Measurements from ENCODE around the gene SEC61G.

Gene SEC61G

DNA sequence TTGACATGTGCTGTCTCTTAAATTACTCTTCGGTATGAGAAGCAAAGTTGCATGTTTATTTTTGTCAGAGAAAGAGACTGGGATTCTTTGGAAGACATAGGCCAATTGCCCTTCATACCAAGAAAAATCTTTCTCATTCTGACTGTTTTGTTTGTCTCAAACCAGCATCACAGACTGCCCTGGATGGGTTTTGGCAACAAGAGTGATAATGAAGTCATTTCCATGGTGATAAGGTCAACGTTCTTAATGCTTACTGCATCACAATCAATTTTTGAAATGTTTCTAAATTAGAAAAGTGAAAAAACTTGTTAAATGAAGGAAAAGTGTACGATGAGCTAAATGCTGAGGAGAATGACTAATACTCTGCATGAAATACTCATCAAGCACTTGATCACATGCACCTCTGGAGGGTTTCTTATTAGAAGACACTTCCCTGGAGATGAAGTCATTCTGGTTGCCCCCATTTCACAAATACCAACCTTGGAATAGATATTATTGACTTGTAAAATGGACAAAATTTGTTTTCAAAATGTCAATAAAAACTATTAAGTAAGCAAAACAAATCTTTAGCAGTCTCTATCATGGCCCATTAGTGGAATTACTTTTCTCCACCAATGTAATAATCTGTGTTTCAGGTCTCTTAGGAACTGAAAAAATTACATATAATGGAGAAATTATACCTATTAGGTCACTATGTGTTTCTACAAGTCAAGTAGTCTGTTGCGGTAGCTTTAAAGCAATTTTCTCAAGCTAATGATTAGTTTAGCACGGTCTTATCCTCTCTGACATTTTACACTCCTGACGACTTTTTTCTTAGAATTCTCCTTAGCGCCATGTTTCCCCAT, 19.9 kb upstream of the SEC61G start:
- Mint-ChIP-seq H3K4me3 (no peak overlapping the region), H3K9me3 (peaks cover 0 to 17% of the 10 kb centered on the region in 2 donors), H3K4me1 (peaks cover 4% of the 10 kb centered on the region), H3K27me3 (peaks cover 4% of the 10 kb centered on the region), H3K27ac (no peak overlapping the region)
- no peak for DNase-seq
- ATAC-seq = no peak

DNA sequence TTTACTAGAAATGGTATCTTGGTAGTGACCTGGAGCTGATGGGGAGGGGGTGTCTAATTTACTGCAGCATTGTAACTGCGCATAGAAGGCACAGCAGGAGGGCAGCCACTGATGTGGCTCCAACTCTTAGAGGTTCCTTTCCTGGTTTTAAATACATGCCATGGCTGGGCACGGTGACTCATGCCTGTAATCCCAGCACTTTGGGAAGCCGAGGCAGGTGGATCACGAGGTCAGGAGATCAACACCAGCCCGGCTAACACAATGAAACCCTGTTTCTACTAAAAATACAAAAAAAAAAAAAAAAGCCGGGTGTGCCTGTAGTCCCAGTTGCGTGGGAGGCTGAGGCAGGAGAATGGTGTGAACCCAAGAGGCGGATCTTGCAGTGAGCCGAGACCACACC, 19.2 kb upstream of the SEC61G start:
- H3K27ac Mint-ChIP-seq = no peak overlapping the region
- no peak for DNase-seq
- peaks cover 11% of the 10 kb centered on the region for H3K27me3 Mint-ChIP-seq
- H3K4me1 Mint-ChIP-seq = peaks cover 5% of the 10 kb centered on the region
- H3K9me3 Mint-ChIP-seq = peaks cover 0 to 17% of the 10 kb centered on the region in 2 donors
- no peak for ATAC-seq
- no peak overlapping the region for H3K4me3 Mint-ChIP-seq

DNA sequence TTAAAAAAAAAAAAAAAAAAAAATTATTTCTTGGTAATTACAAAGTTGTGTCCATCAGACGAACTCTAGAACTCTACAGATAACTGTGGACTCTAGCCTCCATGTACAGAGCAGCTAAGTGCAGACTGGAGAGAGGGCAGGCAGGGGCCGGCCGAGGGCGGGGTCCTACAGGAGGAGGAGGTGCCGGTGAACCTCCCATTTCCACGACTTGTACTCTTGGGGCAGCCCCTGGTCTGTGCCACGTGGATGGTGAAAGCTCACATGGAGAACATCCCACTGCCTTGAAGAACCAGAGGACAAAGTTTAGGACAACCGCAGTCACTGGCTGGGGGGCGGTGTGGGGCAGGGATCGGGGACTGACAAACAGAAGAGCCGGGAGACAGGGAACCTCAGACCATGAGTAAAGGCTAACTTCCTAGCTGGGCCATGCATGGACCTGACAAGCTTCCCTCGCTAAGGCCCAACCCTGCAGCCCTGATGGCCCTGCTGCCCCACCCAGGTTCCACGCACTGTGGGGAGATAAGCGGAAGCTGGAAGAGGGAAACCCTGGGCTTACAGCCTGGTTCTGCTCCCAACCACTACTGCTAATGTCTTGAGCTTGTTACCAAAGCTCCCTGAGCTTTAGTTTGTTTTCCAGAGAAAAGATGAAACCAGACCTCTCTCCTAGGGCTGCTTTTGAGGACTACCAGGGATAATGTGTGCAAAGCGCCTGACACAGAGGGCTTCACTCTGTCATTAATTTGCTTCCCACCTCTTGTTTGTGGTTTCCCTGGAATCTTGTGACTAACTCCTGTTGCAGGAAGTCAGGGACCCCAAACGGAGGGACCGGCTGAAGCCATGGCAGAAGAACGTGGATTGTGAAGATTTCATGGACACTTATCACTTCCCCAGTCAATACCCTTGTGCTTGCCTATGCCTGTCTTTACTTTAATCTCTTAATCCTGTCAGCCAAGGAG, 16.1 kb upstream of the SEC61G start:
- DNase-seq (no peak), ATAC-seq (no peak)
- Mint-ChIP-seq H3K27ac (no peak overlapping the region), H3K9me3 (peaks cover 0 to 17% of the 10 kb centered on the region in 2 donors), H3K4me1 (peaks cover 5% of the 10 kb centered on the region), H3K27me3 (peaks cover 19% of the 10 kb centered on the region), H3K4me3 (no peak overlapping the region)

DNA sequence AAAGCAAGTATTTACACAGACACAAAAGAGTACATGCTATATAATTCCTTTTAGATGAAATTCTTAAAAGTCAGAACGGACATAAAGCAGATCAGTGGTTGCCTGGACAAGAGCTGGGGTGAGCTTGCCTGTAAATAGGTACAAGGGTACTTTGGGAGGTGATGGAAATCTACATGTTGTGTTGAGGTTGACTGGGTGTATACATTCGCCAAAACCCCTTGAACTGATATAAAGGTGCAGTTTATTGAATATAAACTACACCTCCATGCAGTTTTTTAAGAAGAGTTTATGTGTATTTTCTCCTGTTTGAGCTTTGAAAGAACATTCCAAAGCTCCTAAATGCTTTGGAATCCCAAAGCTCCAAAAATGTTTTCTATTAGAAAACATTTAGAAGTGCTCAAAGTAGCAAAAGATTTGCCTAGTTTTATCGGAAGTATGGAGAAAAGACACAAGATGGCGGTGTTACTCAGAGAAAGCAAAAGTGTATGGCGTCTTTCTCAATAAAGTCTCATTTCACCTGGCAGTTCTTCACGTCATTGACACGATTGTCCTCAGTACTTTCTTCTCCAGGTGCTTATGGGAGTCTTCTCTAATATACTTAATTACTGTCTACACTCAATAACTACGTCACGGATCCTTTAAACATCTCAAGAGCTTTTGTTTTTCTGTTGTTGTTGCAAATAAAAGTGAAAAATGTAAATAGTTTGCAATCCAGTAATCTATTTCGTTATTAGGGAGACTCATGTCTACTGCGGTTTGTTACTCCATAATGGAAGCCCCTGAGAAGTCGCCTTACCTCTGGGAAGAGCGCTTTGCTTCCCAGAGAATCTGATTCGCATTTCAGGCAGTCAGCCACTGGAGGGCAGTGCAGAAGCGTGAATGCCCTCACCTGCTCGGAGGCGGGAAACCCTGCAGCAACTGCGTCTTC, 14.7 kb upstream of the SEC61G start:
- H3K27ac Mint-ChIP-seq = peak overlapping the region in 1 of 2 donors; percentile 34

DNA sequence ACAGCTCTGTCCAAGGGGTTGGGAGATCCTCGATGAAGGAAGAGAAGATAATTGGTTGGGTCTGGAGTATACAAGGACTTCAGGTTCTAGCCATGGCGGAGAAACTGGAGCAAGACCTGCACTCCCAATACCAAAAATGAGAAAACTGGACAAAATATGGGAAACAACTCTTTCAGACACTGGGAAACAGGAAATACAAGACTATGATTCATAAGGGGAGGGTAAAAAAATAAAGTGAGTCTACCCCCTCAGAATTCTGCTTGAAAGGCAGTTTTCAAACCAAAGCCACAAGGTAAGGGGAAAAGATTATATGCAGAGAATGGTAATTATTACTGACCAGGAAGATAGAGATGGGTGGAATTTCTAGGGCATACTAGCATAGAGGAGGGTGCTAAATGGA, 10.2 kb upstream of the SEC61G start:
- H3K9me3 Mint-ChIP-seq = no peaks in the 10 kb centered on the region
- H3K4me3 Mint-ChIP-seq = no peak overlapping the region
- H3K27ac Mint-ChIP-seq = no peak overlapping the region
- peaks cover 48% of the 10 kb centered on the region for H3K27me3 Mint-ChIP-seq
- DNase-seq = no peak
- ATAC-seq = no peak
- peaks cover 4% of the 10 kb centered on the region for H3K4me1 Mint-ChIP-seq

More for the DNA sequence above, 14.7 kb upstream of the SEC61G start:
- peaks cover 0 to 17% of the 10 kb centered on the region in 2 donors for H3K9me3 Mint-ChIP-seq
- H3K4me1 Mint-ChIP-seq = peaks cover 5% of the 10 kb centered on the region
- DNase-seq (peak; percentile 51 to 58), ATAC-seq (peak; percentile 83)
- H3K27me3 Mint-ChIP-seq = peaks cover 32% of the 10 kb centered on the region
- H3K4me3 Mint-ChIP-seq = peak overlapping the region; percentile 55 to 77

DNA sequence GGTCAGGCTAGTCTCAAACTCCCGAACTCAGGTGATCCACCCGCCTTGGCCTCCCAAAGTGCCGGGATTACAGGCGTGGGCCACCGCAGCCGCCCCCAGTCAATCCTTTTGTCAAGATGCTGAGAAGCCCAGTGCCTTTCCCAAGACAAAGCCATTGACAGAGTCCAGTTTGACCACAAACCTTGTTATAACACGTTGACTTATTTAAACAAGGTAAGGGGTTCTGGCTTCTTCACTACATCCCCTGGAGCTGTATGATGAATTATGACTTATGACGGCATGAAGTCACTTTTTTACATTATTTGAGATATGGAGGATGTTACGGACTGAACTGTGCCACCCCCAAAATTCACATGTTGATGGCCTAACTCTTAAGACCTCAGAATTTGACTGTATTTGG, 5.8 kb upstream of the SEC61G start:
- ATAC-seq (no peak), DNase-seq (no peak)
- peaks cover 10% of the 10 kb centered on the region for H3K4me1 Mint-ChIP-seq
- H3K27me3 Mint-ChIP-seq = peaks cover 45% of the 10 kb centered on the region
- no peaks in the 10 kb centered on the region for H3K9me3 Mint-ChIP-seq
- H3K27ac Mint-ChIP-seq = no peak overlapping the region
- H3K4me3 Mint-ChIP-seq = no peak overlapping the region

DNA sequence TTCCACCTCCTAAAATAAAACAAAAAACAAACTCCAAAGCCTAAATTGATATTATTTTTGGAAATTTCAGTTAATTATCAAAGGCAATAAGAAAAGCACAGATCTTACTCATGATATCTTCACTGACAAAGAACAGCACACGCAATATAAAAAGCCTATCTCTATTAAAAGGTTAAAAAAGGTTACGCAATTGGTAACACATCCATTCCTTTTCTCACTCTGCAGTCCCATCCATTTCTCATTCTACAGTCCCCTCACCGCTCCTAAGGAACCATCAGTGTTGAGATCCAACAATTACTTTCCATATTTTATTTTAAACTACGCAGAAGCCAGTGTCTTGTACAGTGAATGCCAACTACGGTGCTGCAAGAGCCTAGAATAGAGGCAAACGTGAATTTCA, 1.3 kb downstream of the SEC61G start:
- Mint-ChIP-seq H3K27me3 (peaks cover 9% of the 10 kb centered on the region), H3K9me3 (no peaks in the 10 kb centered on the region), H3K27ac (peak overlapping the region in 1 of 2 donors; percentile 98), H3K4me1 (peaks cover 17% of the 10 kb centered on the region), H3K4me3 (peak overlapping the region; percentile 96 to 99)
- no peak for DNase-seq
- ATAC-seq = no peak

DNA sequence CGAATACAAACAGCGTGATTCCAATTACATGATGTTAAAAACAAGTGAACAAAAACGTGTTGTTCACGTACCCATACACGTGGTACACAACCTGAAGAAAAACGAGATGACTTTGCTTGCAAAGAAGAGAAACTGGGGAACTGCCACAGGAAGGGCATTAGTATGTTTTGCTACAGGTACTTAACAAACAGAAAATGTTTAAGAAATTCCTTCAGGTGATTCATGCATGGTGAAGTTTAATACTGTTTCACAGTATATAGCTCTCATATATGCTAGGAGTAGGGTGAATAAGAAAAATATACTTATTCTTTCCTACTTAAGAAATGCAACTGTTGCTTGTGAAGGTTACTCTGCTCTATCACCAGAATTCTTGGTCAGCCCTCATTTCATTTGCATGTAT, 9.8 kb downstream of the SEC61G start:
- no peak for DNase-seq
- Mint-ChIP-seq H3K27me3 (no peaks in the 10 kb centered on the region), H3K9me3 (no peaks in the 10 kb centered on the region), H3K4me1 (no peaks in the 10 kb centered on the region), H3K27ac (no peak overlapping the region), H3K4me3 (no peak overlapping the region)
- no peak for ATAC-seq

DNA sequence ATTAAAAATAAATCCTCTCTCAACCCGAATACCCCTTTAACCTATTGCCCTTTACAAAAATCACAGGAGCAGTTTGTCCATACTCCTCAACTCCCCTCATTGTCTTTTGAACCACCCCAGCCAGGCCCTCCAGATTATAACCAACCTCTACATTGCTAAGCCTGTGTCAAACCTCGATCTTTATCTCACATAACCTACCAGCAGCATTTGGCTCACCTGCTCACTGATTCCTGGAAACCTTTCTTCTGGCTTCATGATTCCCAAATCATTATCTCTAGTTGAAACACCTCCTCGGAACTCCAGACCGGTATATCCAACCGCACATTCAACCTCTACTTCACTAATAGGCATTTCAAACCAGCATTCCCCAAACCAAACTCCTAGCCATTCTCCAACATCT, 11.8 kb downstream of the SEC61G start:
- H3K27me3 Mint-ChIP-seq = no peaks in the 10 kb centered on the region

DNA sequence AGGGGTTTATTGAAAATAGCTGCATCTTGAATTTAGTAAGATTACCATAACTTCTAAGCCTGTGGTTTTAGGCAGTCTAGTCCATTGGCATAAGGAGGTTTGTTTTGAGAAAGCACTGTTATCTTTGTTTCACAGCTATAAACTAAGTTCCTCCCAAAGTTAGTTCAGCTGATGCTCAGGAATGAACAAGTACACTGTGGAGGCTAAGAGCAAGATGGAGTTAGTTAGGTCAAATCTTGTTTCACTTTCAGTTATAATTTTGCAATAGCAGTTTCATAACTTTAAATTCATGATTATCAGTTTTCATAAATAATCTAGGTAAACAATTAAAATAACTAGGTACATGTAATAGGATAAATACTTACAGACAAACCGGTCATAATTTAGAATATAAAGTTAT, 15.4 kb downstream of the SEC61G start:
- Mint-ChIP-seq H3K27me3 (no peaks in the 10 kb centered on the region), H3K4me3 (no peak overlapping the region), H3K27ac (no peak overlapping the region), H3K9me3 (no peaks in the 10 kb centered on the region), H3K4me1 (no peaks in the 10 kb centered on the region)
- DNase-seq (no peak), ATAC-seq (no peak)

More for the DNA sequence above, 11.8 kb downstream of the SEC61G start:
- Mint-ChIP-seq H3K4me3 (no peak overlapping the region), H3K4me1 (no peaks in the 10 kb centered on the region), H3K27ac (no peak overlapping the region), H3K9me3 (no peaks in the 10 kb centered on the region)
- ATAC-seq (no peak), DNase-seq (no peak)

DNA sequence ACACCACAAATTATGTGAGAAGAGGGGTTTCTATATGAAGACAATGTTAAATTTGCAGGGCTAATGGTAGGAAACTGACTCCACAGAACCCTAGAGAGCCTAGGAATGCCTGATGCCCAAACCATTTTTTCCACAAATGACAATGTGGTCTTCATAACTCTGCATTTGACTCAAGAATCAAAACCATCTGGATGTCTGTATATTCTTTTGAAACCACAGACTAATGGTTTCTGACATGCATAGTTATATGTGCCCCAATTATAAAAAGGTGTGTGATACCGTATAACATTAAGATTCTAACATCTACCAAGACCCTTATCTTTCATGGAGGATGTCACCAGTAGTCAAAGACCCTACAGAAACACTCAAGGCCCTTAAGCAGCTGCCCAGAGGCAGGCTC, 20.3 kb downstream of the SEC61G start:
- H3K9me3 Mint-ChIP-seq = peaks cover 5 to 8% of the 10 kb centered on the region in 2 donors
- no peak overlapping the region for H3K27ac Mint-ChIP-seq
- no peaks in the 10 kb centered on the region for H3K27me3 Mint-ChIP-seq
- H3K4me3 Mint-ChIP-seq = no peak overlapping the region
- H3K4me1 Mint-ChIP-seq = no peaks in the 10 kb centered on the region
- DNase-seq = no peak
- no peak for ATAC-seq

DNA sequence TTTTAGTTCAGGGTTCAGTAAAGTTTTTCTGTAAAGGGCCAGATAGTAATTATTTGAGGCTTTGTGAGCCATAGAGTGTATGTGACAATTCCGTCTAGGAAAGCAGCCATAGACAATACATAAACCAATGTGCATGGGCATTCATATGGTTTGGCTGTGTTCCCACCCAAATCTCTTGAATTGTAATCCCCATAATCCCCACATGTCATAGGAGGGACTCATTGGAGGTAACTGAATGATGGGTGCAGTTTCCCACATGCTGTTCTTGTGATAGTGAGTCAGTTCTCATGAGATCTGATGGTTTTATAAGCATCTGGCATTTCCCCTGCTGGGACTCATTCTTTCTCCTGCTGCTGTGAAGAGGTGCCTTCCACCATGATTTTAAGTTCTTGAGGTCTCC, 29.9 kb downstream of the SEC61G start:
- no peaks in the 10 kb centered on the region for H3K27me3 Mint-ChIP-seq
- H3K4me3 Mint-ChIP-seq = no peak overlapping the region
- DNase-seq = no peak
- no peak overlapping the region for H3K27ac Mint-ChIP-seq
- no peaks in the 10 kb centered on the region for H3K9me3 Mint-ChIP-seq
- no peak for ATAC-seq
- no peaks in the 10 kb centered on the region for H3K4me1 Mint-ChIP-seq

DNA sequence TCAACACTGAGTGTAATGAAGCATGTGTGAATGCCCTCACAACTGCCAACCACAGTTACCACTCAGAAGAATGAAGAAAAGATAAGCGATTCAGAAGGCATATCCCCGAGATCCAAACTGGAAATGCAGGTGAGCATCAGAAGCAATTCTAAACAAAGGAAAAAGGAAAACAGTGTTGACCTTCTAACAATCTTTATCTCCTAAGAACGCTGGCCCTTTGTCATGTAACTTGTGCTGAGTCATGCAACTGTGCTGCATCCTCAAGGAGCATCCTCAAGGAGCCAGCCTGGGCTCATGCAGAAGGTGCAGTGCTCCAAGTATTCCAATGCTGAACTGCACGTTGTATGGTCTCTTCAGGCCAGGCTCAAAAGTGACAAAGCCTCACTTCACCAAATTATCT, 30.6 kb downstream of the SEC61G start:
- Mint-ChIP-seq H3K27ac (no peak overlapping the region), H3K9me3 (no peaks in the 10 kb centered on the region), H3K27me3 (no peaks in the 10 kb centered on the region), H3K4me1 (no peaks in the 10 kb centered on the region), H3K4me3 (no peak overlapping the region)
- no peak for DNase-seq
- ATAC-seq = no peak

DNA sequence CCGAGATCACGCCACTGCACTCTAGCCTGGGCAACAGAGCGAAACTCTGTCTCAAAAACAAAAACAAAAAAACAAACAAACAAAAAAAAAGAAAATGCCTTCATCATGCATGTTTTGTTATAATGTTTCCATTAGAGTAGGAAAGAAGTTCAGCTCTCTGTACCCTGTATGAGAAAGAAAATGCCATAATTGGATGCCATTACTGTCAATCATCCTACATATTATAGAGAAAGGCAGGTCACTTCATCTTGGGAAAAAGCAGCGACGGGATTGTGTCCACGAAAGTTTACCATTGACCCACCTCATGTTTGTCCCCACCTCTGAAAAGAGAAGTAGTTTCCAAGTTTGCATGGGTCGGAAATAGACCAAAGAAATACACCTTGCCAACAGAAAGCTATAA, 33.8 kb downstream of the SEC61G start:
- Mint-ChIP-seq H3K27me3 (no peaks in the 10 kb centered on the region), H3K9me3 (peaks cover 5% of the 10 kb centered on the region in 2 donors), H3K4me3 (no peak overlapping the region), H3K4me1 (no peaks in the 10 kb centered on the region), H3K27ac (no peak overlapping the region)
- DNase-seq = no peak
- ATAC-seq = no peak

DNA sequence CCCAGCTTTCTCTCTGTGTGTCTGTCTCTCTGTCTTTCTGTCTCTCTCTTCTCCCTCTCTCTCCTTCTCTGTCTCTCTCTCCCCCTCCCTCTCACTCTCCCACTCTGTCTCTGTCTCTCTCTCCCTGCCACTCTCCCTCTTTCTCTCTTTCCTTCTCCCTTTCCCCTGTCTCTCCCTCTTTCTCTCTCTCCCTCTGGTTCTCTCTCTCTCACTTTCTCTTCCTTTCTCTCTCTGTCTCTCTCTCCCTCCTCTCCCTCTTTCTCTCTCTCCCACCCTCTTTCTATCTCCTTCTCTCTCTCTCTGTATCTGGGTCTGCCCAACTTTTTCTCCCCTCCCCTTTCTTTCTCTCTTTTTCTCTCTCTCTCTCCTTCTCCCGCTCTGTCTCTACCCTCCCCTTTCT, 36.5 kb downstream of the SEC61G start:
- Mint-ChIP-seq H3K4me1 (no peaks in the 10 kb centered on the region), H3K4me3 (no peak overlapping the region), H3K27ac (peak overlapping the region in 1 of 2 donors; percentile 4), H3K27me3 (no peaks in the 10 kb centered on the region), H3K9me3 (peaks cover 16 to 19% of the 10 kb centered on the region in 2 donors)
- DNase-seq (no peak), ATAC-seq (no peak)

Data from stimulated activated naive CD8-positive, alpha-beta T cell treated with anti-CD3 and anti-CD28 coated beads, Interleukin-15, amount 100 ng/mL, for 72 hours (primary cell).